Vagina (tissue), 2 donors: Measurements from ENCODE around the gene ANKS1B. TPM values are rescaled to one million over a fixed set of nuclear protein-coding genes. Genes with fewer than 3 reads are reported as not detected.
"Not testable (repeated sequence)": the region's sequence is repeated elsewhere in the genome, so short reads cannot be mapped to it uniquely, and the experiment has no call there.

ENCODE experiments used
- DNase-seq, 2 donors: peaks; one replicate each; pipeline ENCODE4 v3.0.0-alpha.2; 2017; ENCODE audit errors: extremely low spot score in 2 of 2
- H3K27ac ChIP-seq: fragments of 200-600 bp; sonication (generic); one replicate; pipeline ENCODE4 v1.5.1; 2019
- H3K27me3 ChIP-seq: fragments of 200-600 bp; sonication (generic); one replicate; pipeline ENCODE4 v1.5.1; 2019
- H3K36me3 ChIP-seq, 2 donors: fragments of 200-600 bp; sonication (generic); one replicate each; pipeline ENCODE4 v1.5.1; 2017 to 2019
- H3K4me1 ChIP-seq: fragments of 200-600 bp; sonication (generic); one replicate; pipeline ENCODE4 v1.5.1; 2019
- H3K4me3 ChIP-seq, 2 donors: fragments of 200-600 bp; sonication (generic); 1 replicate in 1 of 2; 2 replicates in 1 of 2; pipeline ENCODE4 v1.5.1; 2016 to 2019
- H3K9me3 ChIP-seq: fragments of 200-600 bp; sonication (generic); one replicate; pipeline ENCODE4 v1.5.1; 2019
- POLR2A ChIP-seq, 2 donors: fragments of 450-650 bp; IDR thresholded peaks; one replicate each; pipeline ENCODE4 v1.6.1; 2017; ENCODE audit warnings: antibody characterized with exemption in 2 of 2, mild to moderate bottlenecking in 2 of 2, moderate library complexity in 2 of 2
- POLR2AphosphoS5 ChIP-seq, 2 donors: sonication (generic); formaldehyde crosslinking; IDR thresholded peaks; one replicate each; pipeline ENCODE4 v1.9.0; 2017; ENCODE audit warnings: antibody characterized with exemption in 2 of 2, mild to moderate bottlenecking in 2 of 2, low read depth in 1 of 2; ENCODE audit not compliant: insufficient read depth in 1 of 2
- intact Hi-C: fragments of 100-400 bp; cut with DNase I; formaldehyde crosslinking; loops from one replicate; pipeline ENCODE4 v1.15.1; 2023
- total RNA-seq: library from RNA; depleted of rRNA; stranded (reverse); fragments of >200 nt; gene quantifications from one replicate; pipeline ENCODE4 v1.2.3, GENCODE V29; 2016
- TF ChIP-seq, protein P1 (sequence below), 3 experiments: fragments of 450-650 bp in 2 of 3; fragments of 200-600 bp in 1 of 3; sonication (generic) in 1 of 3; IDR thresholded peaks; one replicate each; pipeline ENCODE4 v1.5.1; 2017 to 2019; ENCODE audit warnings: antibody characterized with exemption in 3 of 3, mild to moderate bottlenecking in 2 of 3, moderate library complexity in 2 of 3

Gene ANKS1B
- total RNA-seq, 1 donor from 2014 or later = 11.5 TPM

DNA sequence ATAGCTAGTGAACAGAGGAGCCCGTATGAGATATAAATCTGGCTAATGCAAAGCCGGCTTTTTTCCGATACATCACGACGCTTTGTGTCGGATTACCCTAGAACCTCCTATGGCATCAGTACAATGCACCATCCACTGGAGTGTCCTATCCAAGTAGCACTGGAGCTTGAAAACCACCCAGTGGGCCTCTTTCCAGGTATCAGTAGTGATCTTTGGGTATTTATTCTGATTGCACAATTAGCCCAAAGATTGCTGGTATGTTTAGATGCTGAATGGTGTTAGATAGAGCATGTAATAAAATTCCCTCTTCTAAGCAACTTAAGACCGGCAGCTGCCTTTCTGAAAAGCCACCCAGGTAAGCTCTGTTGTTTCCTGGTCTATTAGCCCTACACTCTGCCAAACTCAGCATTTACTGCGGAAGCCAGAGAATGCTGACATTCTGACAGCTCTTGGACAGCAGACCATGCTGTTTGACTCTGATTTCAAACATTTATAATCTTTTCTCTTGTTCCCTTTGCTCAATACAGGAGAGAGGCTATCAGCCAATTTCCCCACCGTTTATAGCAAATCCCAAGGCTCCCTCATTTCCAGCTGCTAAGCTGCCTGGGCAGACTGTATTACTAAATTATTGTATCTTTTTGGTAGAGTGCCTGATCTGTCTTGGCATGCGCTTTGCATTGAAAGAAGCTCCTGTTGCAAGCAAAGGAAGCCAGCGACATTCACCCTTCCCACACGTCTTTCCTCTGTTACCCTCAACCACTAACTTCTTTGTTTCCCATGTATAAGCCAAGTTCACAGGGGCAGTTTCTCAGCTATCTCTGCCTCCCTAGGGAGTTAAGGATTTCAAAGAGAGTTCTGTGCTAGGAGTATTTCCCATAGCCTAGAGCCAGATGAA, 725.4 kb downstream of the ANKS1B start:
- Histone ChIP-seq H3K36me3 (no peaks in the 10 kb centered on the region), H3K27ac (no peak overlapping the region), H3K4me1 (peaks cover 10% of the 10 kb centered on the region), H3K4me3 (no peak overlapping the region), H3K27me3 (no peaks in the 10 kb centered on the region), H3K9me3 (no peaks in the 10 kb centered on the region)
- TF ChIP-seq POLR2AphosphoS5 (IDR thresholded peaks at IDR 0.05; ENCODE audit: insufficient read depth in 1 of 2, low read depth in 1 of 2) = no peak
- TF ChIP-seq POLR2A (IDR thresholded peaks at IDR 0.05) = no peak
- TF ChIP-seq, protein P1, sequence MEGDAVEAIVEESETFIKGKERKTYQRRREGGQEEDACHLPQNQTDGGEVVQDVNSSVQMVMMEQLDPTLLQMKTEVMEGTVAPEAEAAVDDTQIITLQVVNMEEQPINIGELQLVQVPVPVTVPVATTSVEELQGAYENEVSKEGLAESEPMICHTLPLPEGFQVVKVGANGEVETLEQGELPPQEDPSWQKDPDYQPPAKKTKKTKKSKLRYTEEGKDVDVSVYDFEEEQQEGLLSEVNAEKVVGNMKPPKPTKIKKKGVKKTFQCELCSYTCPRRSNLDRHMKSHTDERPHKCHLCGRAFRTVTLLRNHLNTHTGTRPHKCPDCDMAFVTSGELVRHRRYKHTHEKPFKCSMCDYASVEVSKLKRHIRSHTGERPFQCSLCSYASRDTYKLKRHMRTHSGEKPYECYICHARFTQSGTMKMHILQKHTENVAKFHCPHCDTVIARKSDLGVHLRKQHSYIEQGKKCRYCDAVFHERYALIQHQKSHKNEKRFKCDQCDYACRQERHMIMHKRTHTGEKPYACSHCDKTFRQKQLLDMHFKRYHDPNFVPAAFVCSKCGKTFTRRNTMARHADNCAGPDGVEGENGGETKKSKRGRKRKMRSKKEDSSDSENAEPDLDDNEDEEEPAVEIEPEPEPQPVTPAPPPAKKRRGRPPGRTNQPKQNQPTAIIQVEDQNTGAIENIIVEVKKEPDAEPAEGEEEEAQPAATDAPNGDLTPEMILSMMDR (IDR thresholded peaks at IDR 0.05) = no peak
- no peak for DNase-seq
- intact Hi-C loops = no loop called here

GRCh38 chr12:99257672-99258071, 727.1 kb downstream of the ANKS1B start:
- peaks cover 10% of the 10 kb centered on the region for H3K4me1 ChIP-seq
- no peak overlapping the region for H3K4me3 ChIP-seq
- H3K36me3 ChIP-seq = no peaks in the 10 kb centered on the region
- no peak for DNase-seq
- intact Hi-C loops = no loop called here
- no peaks in the 10 kb centered on the region for H3K27me3 ChIP-seq
- no peak overlapping the region for H3K27ac ChIP-seq
- TF ChIP-seq POLR2AphosphoS5 (IDR thresholded peaks at IDR 0.05; ENCODE audit: insufficient read depth in 1 of 2, low read depth in 1 of 2) (no peak), POLR2A (IDR thresholded peaks at IDR 0.05) (no peak)
- TF ChIP-seq, protein P1 (IDR thresholded peaks at IDR 0.05) = no peak
- H3K9me3 ChIP-seq = no peaks in the 10 kb centered on the region

DNA sequence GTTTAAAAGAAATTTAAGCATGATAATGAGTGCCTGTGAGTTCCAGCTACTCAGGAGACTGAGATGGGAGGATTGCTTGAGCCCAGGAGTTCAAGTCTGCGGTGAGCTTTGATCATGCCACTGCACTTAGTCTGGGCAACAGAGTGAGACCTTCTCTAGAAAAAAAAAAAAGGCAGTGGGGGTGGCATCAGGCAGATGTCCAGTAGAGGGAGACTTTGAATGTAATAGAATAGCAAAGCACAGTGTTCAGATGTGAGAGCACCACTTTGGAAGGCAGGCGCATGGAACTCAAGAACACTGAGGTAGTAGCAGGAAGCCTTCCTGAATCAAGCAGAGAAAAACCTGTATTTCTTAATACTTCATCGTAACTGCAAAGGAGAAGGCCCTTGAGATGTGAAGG, 731.7 kb downstream of the ANKS1B start:
- intact Hi-C loops = no loop called here
- H3K4me1 ChIP-seq = no peaks in the 10 kb centered on the region
- H3K27me3 ChIP-seq = no peaks in the 10 kb centered on the region
- H3K27ac ChIP-seq = no peak overlapping the region
- DNase-seq = no peak
- no peak overlapping the region for H3K4me3 ChIP-seq
- H3K9me3 ChIP-seq = no peaks in the 10 kb centered on the region
- no peaks in the 10 kb centered on the region for H3K36me3 ChIP-seq
- TF ChIP-seq POLR2A (IDR thresholded peaks at IDR 0.05) (no peak), POLR2AphosphoS5 (IDR thresholded peaks at IDR 0.05; ENCODE audit: insufficient read depth in 1 of 2, low read depth in 1 of 2) (no peak)
- TF ChIP-seq, protein P1 (IDR thresholded peaks at IDR 0.05) = no peak

DNA sequence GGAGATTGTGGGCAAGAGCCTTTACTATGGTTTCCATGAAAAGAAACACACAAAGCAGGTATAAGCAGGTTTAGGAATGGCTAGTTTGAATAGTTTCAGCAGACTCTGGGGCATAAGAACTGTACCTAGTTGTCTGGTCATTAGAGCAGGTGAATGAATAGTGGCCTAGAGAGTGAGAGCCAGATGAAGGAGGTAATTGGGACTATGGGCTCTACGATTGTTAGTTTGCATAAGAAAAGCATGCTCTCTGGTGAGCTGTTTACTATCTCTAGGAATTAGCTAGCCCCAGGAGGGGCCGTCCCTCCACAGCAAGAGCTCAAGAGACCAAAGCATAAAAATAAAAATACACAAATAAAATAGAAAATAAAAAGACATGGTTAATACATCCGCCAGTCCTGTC, 734.6 kb downstream of the ANKS1B start:
- TF ChIP-seq POLR2AphosphoS5 (IDR thresholded peaks at IDR 0.05; ENCODE audit: insufficient read depth in 1 of 2, low read depth in 1 of 2) = no peak
- TF ChIP-seq POLR2A (IDR thresholded peaks at IDR 0.05) = no peak
- TF ChIP-seq, protein P1 (IDR thresholded peaks at IDR 0.05) = no peak
- H3K9me3 ChIP-seq = no peaks in the 10 kb centered on the region
- H3K27me3 ChIP-seq = no peaks in the 10 kb centered on the region
- H3K27ac ChIP-seq = no peak overlapping the region
- H3K36me3 ChIP-seq = no peaks in the 10 kb centered on the region
- no peaks in the 10 kb centered on the region for H3K4me1 ChIP-seq
- no peak overlapping the region for H3K4me3 ChIP-seq
- DNase-seq = no peak
- intact Hi-C loops = no loop called here

DNA sequence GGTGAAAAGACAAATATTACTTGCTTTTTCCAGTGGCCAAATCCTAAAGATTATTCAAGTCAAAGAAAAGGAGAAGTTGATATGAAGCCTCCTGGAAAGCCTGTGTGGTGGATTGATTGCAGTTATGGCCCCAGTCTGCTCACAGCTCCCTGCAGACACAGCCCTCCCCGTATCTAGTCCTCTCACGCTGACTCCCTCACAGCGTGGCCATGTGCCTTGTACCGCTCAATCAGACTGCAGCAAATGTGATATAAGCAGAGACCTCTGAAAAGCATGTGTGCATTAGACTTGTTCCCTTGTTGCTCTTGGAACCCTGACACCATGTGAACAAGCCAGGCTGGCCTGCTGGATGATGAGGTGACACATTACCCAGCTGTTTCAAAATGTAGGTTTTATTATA, 735.2 kb downstream of the ANKS1B start:
- no peak overlapping the region for H3K4me3 ChIP-seq
- H3K36me3 ChIP-seq = no peaks in the 10 kb centered on the region
- no peaks in the 10 kb centered on the region for H3K9me3 ChIP-seq
- no peaks in the 10 kb centered on the region for H3K27me3 ChIP-seq
- no peaks in the 10 kb centered on the region for H3K4me1 ChIP-seq
- intact Hi-C loops = no loop called here
- no peak overlapping the region for H3K27ac ChIP-seq
- TF ChIP-seq, protein P1 (IDR thresholded peaks at IDR 0.05) = no peak
- TF ChIP-seq POLR2A (IDR thresholded peaks at IDR 0.05) = no peak
- no peak for DNase-seq

- H3K27ac ChIP-seq, H3K9me3 ChIP-seq, intact Hi-C loops, H3K27me3 ChIP-seq, H3K4me1 ChIP-seq, H3K36me3 ChIP-seq, DNase-seq, H3K4me3 ChIP-seq: not testable (repeated sequence)
Observed at GRCh38 chr12:99237907-99238538, 746.7 kb downstream of the ANKS1B start.
